Stimulated activated naive CD8-positive, alpha-beta T cell treated with anti-CD3 and anti-CD28 coated beads, Interleukin-15, amount 100 ng/mL, for 72 hours (primary cell): Measurements from ENCODE around the gene BHLHA15.

ENCODE experiments used
- ATAC-seq: fragments of 150-1000 bp; cut with Tn5 transposase; 2 replicates; pipeline ENCODE4 v1.10.0; 2021; ENCODE audit warnings: mild to moderate bottlenecking, moderate library complexity
- DNase-seq, 2 donors: peaks; one replicate each; pipeline ENCODE4 v3.0.0; 2021 to 2022
- H3K27ac Mint-ChIP-seq, 2 donors: one replicate each; pipeline ENCODE4 v1.8.0; 2022; ENCODE audit warnings: mild to moderate bottlenecking in 2 of 2, mixed read lengths in 2 of 2, moderate library complexity in 2 of 2
- H3K27me3 Mint-ChIP-seq: one replicate; pipeline ENCODE4 v1.8.0; 2022; ENCODE audit warnings: mixed read lengths
- H3K4me1 Mint-ChIP-seq: one replicate; pipeline ENCODE4 v1.8.0; 2022; ENCODE audit warnings: mild to moderate bottlenecking, mixed read lengths
- H3K4me3 Mint-ChIP-seq, 2 donors: one replicate each; pipeline ENCODE4 v1.8.0; 2022; ENCODE audit warnings: mild to moderate bottlenecking in 2 of 2, mixed read lengths in 2 of 2, moderate library complexity in 1 of 2
- H3K9me3 Mint-ChIP-seq, 2 donors: one replicate each; pipeline ENCODE4 v1.8.0; 2022; ENCODE audit warnings: mixed read lengths in 2 of 2

Gene BHLHA15

GRCh38 chr7:98178321-98178720 is 32.9 kb upstream of the BHLHA15 start:
- Mint-ChIP-seq H3K27me3 (no peaks in the 10 kb centered on the region), H3K4me3 (no peak overlapping the region), H3K4me1 (no peaks in the 10 kb centered on the region), H3K27ac (no peak overlapping the region), H3K9me3 (no peaks in the 10 kb centered on the region)
- DNase-seq (no peak), ATAC-seq (no peak)

DNA sequence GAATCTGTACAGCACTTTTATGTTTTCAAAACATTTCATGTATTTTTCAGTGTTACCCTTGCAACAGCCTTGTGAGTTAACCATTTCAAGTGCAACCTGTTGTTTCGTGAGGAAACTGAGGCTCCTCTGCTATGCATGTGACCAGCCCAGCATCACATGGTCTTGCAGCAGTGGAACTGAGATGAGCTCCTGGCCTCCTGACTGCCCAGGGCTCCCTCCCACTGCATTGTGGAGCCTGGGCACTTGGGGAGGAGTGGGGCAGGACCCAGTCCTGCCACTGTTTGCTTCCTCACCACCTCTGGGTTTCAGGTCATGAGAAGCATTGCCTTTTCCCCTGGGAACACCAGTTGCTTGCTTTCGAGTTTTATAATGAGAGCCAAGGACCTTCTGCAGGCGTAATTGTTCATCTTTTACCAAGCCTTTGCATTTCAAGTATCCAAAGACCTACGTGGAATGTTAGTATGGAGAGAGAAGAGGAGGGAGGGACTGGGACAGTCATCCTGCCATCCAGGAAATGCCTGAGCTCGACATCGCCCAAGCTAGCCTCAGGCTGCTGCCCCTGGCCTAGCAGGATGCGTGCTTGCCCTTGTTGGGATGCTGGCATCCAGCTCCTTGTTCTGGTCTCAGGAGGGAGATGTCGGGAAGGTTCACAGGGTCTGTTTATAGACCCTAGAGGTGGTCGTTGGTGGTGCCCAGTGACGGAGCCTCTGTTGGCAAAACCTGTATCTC is 32.3 kb upstream of the BHLHA15 start:
- Mint-ChIP-seq H3K9me3 (no peaks in the 10 kb centered on the region), H3K4me1 (no peaks in the 10 kb centered on the region), H3K4me3 (no peak overlapping the region), H3K27ac (no peak overlapping the region), H3K27me3 (no peaks in the 10 kb centered on the region)
- ATAC-seq (no peak), DNase-seq (no peak)

DNA sequence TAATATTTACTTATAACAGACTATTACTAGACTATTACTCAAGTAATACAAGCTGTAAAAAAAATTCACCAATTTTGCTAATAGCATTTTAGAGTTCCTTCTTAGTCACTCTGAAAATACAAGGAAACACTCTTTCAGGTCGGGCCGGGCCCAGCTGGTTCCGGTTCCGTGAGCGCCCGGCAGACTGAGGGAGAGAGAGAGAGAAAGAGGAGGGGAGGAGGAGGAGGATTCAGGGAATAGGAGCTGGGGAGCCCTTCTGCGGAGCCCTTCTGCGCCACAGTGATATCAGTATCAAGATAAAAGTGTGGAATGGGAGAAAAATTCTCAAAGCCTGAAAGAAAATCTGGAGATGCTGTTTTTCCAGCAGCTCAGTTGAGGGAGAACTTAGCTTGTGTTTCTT is 30.5 kb upstream of the BHLHA15 start:
- Mint-ChIP-seq H3K27ac (no peak overlapping the region), H3K4me3 (no peak overlapping the region), H3K9me3 (no peaks in the 10 kb centered on the region), H3K27me3 (no peaks in the 10 kb centered on the region), H3K4me1 (no peaks in the 10 kb centered on the region)
- DNase-seq (no peak), ATAC-seq (no peak)

GRCh38 chr7:98185101-98185500 is 26.1 kb upstream of the BHLHA15 start:
- DNase-seq (no peak), ATAC-seq (no peak)
- Mint-ChIP-seq H3K4me3 (no peak overlapping the region), H3K27me3 (no peaks in the 10 kb centered on the region), H3K4me1 (peaks cover 10% of the 10 kb centered on the region), H3K9me3 (peaks cover 0 to 17% of the 10 kb centered on the region in 2 donors), H3K27ac (no peak overlapping the region)

GRCh38 chr7:98186452-98187137 is 24.6 kb upstream of the BHLHA15 start:
- H3K4me1 Mint-ChIP-seq, result peaks cover 10% of the 10 kb centered on the region
- ATAC-seq (no peak), DNase-seq (no peak)
- no peak overlapping the region for H3K27ac Mint-ChIP-seq
- H3K9me3 Mint-ChIP-seq, result peaks cover 0 to 17% of the 10 kb centered on the region in 2 donors
- H3K4me3 Mint-ChIP-seq, result no peak overlapping the region
- no peaks in the 10 kb centered on the region for H3K27me3 Mint-ChIP-seq

DNA sequence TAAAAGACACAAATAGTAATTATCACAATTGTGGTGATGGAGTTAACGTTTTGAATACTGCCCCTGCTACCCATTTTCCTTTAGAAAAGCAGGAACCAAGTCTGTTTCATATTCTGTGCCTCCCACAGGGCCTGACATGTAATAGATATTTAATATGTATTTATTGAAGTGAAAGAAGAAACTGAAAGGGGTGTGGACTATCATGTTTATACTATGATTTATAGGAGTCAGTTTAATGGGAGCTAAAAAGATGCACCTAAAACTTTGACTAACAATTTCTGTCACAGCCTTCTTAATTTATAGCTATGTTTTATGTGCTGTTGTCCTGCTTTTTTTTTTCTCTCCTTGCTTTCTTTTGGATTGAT is 24.1 kb upstream of the BHLHA15 start:
- no peak overlapping the region for H3K4me3 Mint-ChIP-seq
- no peaks in the 10 kb centered on the region for H3K27me3 Mint-ChIP-seq
- ATAC-seq (no peak), DNase-seq (no peak)
- no peak overlapping the region for H3K27ac Mint-ChIP-seq
- peaks cover 0 to 17% of the 10 kb centered on the region in 2 donors for H3K9me3 Mint-ChIP-seq
- H3K4me1 Mint-ChIP-seq, result peaks cover 10% of the 10 kb centered on the region

GRCh38 chr7:98189559-98189958 is 21.7 kb upstream of the BHLHA15 start:
- H3K4me3 Mint-ChIP-seq, result no peak overlapping the region
- DNase-seq, result no peak
- H3K4me1 Mint-ChIP-seq, result peaks cover 10% of the 10 kb centered on the region
- H3K9me3 Mint-ChIP-seq, result peaks cover 0 to 17% of the 10 kb centered on the region in 2 donors
- H3K27ac Mint-ChIP-seq, result peak overlapping the region; percentile 2 to 68
- H3K27me3 Mint-ChIP-seq, result no peaks in the 10 kb centered on the region
- ATAC-seq, result no peak

DNA sequence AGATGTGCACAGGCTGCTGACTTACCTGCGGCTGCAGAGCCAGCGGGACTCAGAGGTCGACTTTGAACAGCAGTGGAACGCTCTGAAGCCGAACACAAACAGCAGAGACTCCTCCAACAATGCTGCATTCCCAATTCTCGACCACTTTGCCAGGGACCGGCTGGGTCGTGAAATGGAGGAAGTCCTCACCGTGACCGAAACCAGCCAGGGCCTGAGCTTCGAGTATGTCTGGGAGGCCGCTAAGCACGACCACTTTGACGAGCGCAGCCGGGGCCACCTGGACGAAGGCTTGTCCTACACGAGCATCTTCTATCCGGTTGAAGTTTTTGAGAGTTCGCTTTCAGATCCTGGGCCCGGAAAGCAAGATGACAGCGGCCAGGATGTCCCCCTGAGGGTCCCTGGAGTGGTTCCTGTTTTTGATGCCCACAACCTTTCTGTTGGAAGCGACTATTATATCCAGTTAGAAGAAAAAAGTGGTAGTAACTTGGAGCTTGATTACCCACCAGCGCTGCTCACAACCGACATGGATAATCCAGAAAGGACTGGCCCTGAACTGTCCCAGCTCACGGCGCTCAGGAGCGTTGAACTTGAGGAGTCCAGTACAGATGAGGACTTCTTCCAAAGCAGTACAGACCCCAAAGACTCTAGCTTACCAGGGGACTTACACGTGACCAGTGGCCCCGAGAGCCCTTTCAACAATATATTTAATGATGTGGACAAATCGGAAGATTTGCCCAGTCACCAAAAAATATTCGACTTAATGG is 19.4 kb upstream of the BHLHA15 start:
- Mint-ChIP-seq H3K9me3 (peaks cover 0 to 17% of the 10 kb centered on the region in 2 donors), H3K4me1 (peaks cover 10% of the 10 kb centered on the region), H3K27ac (no peak overlapping the region), H3K4me3 (no peak overlapping the region), H3K27me3 (no peaks in the 10 kb centered on the region)
- ATAC-seq (no peak), DNase-seq (no peak)

DNA sequence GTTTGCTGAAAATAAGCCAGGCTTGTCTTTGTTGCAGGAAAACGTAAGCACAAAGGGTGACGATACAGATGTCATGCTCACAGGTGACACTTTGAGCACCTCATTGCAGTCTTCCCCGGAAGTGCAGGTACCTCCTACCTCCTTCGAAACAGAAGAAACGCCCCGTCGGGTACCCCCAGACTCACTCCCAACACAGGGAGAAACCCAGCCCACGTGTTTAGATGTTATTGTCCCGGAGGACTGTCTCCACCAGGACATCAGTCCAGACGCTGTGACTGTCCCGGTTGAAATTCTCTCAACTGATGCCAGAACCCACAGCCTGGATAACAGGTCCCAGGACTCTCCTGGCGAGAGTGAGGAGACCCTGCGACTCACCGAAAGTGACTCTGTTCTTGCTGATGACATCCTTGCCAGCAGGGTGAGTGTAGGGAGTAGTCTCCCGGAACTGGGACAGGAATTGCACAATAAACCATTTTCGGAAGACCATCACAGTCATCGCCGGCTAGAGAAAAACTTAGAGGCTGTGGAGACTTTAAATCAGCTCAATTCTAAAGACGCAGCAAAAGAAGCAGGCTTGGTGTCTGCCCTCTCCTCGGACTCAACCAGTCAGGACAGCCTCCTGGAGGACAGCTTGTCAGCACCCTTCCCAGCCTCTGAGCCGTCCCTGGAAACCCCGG is 18.3 kb upstream of the BHLHA15 start:
- H3K9me3 Mint-ChIP-seq, result peaks cover 0 to 17% of the 10 kb centered on the region in 2 donors
- no peak for ATAC-seq
- no peaks in the 10 kb centered on the region for H3K27me3 Mint-ChIP-seq
- no peak overlapping the region for H3K4me3 Mint-ChIP-seq
- H3K4me1 Mint-ChIP-seq, result peaks cover 10% of the 10 kb centered on the region
- DNase-seq, result no peak
- no peak overlapping the region for H3K27ac Mint-ChIP-seq

DNA sequence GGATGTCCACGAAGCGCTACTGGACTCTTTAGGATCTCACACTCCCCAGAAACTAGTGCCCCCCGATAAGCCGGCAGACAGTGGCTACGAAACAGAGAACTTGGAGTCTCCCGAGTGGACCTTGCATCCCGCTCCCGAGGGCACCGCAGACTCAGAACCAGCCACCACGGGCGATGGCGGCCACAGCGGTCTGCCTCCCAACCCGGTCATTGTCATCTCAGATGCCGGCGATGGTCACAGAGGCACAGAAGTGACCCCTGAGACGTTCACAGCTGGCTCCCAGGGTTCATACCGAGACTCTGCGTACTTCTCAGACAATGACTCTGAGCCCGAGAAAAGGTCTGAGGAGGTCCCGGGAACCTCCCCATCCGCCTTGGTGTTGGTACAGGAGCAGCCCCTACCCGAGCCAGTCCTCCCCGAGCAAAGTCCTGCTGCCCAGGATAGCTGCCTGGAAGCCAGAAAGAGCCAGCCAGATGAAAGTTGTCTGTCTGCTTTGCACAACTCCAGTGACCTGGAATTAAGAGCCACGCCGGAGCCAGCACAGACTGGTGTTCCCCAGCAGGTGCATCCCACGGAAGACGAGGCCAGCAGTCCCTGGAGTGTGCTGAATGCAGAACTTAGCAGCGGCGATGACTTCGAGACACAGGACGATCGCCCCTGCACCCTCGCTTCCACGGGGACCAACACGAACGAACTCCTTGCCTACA is 17.6 kb upstream of the BHLHA15 start:
- H3K27me3 Mint-ChIP-seq, result no peaks in the 10 kb centered on the region
- no peak overlapping the region for H3K27ac Mint-ChIP-seq
- H3K4me3 Mint-ChIP-seq, result no peak overlapping the region
- peaks cover 0 to 12% of the 10 kb centered on the region in 2 donors for H3K9me3 Mint-ChIP-seq
- H3K4me1 Mint-ChIP-seq, result peaks cover 10% of the 10 kb centered on the region
- ATAC-seq, result no peak
- DNase-seq, result no peak

DNA sequence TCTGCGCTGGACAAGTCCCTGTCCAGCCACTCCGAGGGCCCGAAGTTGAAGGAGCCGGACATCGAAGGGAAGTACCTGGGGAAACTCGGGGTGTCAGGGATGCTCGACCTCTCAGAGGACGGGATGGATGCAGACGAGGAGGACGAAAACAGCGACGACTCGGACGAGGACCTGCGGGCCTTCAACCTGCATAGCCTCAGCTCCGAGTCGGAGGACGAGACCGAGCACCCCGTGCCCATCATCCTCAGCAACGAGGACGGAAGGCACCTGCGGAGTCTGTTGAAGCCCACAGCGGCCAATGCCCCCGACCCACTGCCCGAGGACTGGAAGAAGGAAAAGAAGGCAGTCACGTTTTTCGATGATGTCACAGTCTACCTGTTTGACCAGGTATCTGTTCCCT is 17.1 kb upstream of the BHLHA15 start:
- H3K9me3 Mint-ChIP-seq, result peaks cover 5 to 6% of the 10 kb centered on the region in 2 donors
- H3K4me3 Mint-ChIP-seq, result no peak overlapping the region
- no peak for ATAC-seq
- DNase-seq, result no peak
- no peak overlapping the region for H3K27ac Mint-ChIP-seq
- no peaks in the 10 kb centered on the region for H3K27me3 Mint-ChIP-seq
- peaks cover 7% of the 10 kb centered on the region for H3K4me1 Mint-ChIP-seq

- DNase-seq (no peak), ATAC-seq (no peak)
- H3K27ac Mint-ChIP-seq, result no peak overlapping the region
- peaks cover 6% of the 10 kb centered on the region for H3K4me1 Mint-ChIP-seq
- no peak overlapping the region for H3K4me3 Mint-ChIP-seq
- H3K27me3 Mint-ChIP-seq, result no peaks in the 10 kb centered on the region
- H3K9me3 Mint-ChIP-seq, result peaks cover 0 to 8% of the 10 kb centered on the region in 2 donors
These were observed 16.4 kb upstream of the BHLHA15 start for GRCh38 chr7:98194672-98195457.

GRCh38 chr7:98196706-98197605 is 14.3 kb upstream of the BHLHA15 start:
- H3K27me3 Mint-ChIP-seq, result no peaks in the 10 kb centered on the region
- no peak for ATAC-seq
- no peak for DNase-seq
- peaks cover 0 to 8% of the 10 kb centered on the region in 2 donors for H3K9me3 Mint-ChIP-seq
- peaks cover 27% of the 10 kb centered on the region for H3K4me1 Mint-ChIP-seq
- no peak overlapping the region for H3K27ac Mint-ChIP-seq
- H3K4me3 Mint-ChIP-seq, result no peak overlapping the region

DNA sequence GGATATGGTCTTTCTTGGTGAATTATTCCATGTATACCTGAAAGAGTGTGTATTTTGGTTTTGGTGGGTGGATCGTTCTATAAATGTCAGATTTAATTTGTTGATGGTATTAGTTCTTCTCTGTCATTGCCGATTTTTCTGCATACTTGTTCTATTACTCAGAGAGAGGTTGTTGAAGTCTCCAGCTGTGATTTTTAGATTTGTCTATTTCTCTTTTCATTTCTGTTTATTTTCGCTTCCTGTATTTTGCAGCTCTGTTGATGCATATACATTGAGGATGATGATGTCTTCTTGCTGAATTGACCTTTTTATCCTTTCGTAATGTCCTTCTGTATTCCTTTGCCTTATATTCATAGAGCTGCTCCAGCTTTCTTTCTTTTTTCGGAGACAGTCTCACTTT is 12.1 kb upstream of the BHLHA15 start:
- no peak overlapping the region for H3K4me3 Mint-ChIP-seq
- peaks cover 49% of the 10 kb centered on the region for H3K4me1 Mint-ChIP-seq
- no peaks in the 10 kb centered on the region for H3K27me3 Mint-ChIP-seq
- no peak for DNase-seq
- no peak for ATAC-seq
- H3K9me3 Mint-ChIP-seq, result peaks cover 0 to 8% of the 10 kb centered on the region in 2 donors
- H3K27ac Mint-ChIP-seq, result no peak overlapping the region
